ENCODE data around the gene DRC1. TPM values are rescaled to one million over a fixed set of nuclear protein-coding genes. Genes with fewer than 3 reads are reported as not detected.

The DRC1 gene
- total and polyA plus RNA-seq, 2 of the 13 experiments (the other 11 are each of a cell fraction or from before 2014, with no cell fraction given), result 0.07 TPM; not detected in 1

GRCh38 chr2:26384183-26384582, 17.5 kb upstream of the DRC1 start:
- FAIRE-seq, result no peak
- H4K20me1 ChIP-seq (ENCODE audit: insufficient read depth, low read length), result no peaks in the 10 kb centered on the region
- CTCF ChIA-PET (ENCODE audit: low intra/inter-chr PET ratio, low total read pairs), result no interaction called here

More at GRCh38 chr2:26384183-26384582, 17.5 kb upstream of the DRC1 start:
- BruUV-seq (replicated peaks), result no TSS peak
- Histone ChIP-seq H3K4me1 (ENCODE audit: insufficient read depth, low read length) (no peaks in the 10 kb centered on the region), H3K79me2 (ENCODE audit: insufficient read depth, low read length) (no peaks in the 10 kb centered on the region), H3K4me3 (replicated peaks in 1 of 3; ENCODE audit: insufficient read depth in 1 of 3, low read depth in 2 of 3, low read length in 3 of 3) (no peak overlapping the region), H3K27me3 (ENCODE audit: control insufficient read depth in 1 of 2, insufficient read depth in 2 of 2, low read length in 2 of 2) (no peaks in the 10 kb centered on the region), H3K9me3 (ENCODE audit: low read length) (no peaks in the 10 kb centered on the region), H3K4me2 (ENCODE audit: low read depth, low read length) (no peak overlapping the region), H3K9ac (ENCODE audit: insufficient read depth, low read depth, low read length) (no peak overlapping the region), H2AFZ (ENCODE audit: low read length) (no peak overlapping the region), H3K27ac (ENCODE audit: extremely low read length, insufficient read depth, low read length) (no peak overlapping the region), H3K36me3 (replicated peaks in 1 of 2; ENCODE audit: control insufficient read depth in 1 of 2, insufficient read depth in 2 of 2, low read length in 2 of 2) (peaks cover 12 to 70% of the 10 kb centered on the region in 2 experiments)
- WGBS (ENCODE audit: low lambda C conversion rate), result 97% methylated on average over 9 of the region's 9 CpGs
- intact Hi-C loops (cut with micrococcal nuclease; ENCODE audit: unreplicated experiment), result no loop called here
- POLR2A ChIA-PET, result no interaction called here
- TF ChIP-seq FOXP1 (IDR thresholded peaks at IDR 0.05) (no peak), FOXP1 (CRISPR knock-in tag; IDR thresholded peaks at IDR 0.05) (no peak), CENPBD1 (CRISPR knock-in tag; IDR thresholded peaks at IDR 0.05; ENCODE audit: borderline replicate concordance, low read depth) (no peak), IKZF1 (IDR thresholded peaks at IDR 0.05) (no peak), ZNF784 (CRISPR knock-in tag; IDR thresholded peaks at IDR 0.05; ENCODE audit: borderline replicate concordance) (no peak), ZNF512B (CRISPR knock-in tag; IDR thresholded peaks at IDR 0.05; ENCODE audit: borderline replicate concordance) (no peak), ZNF761 (CRISPR knock-in tag; conservative IDR thresholded peaks at IDR 0.05) (no peak), FLYWCH1 (CRISPR knock-in tag; IDR thresholded peaks at IDR 0.05) (no peak)
- ATAC-seq (no peak), DNase-seq (ENCODE audit: low spot score) (no peak)
- in situ Hi-C loops (cut with HindIII; ENCODE audit: extremely low pct_ligation_motif_present, low pct_unique_long_range_greater_than_20kb), result no loop called here
